ENCODE data around the gene MAB21L4. TPM values are rescaled to one million over a fixed set of nuclear protein-coding genes. Genes with fewer than 3 reads are reported as not detected.
A peak's percentile ranks its signal among the peaks of the same experiment; 100 is the strongest.

MAB21L4 gene
- total and polyA plus RNA-seq, 7 donors: 1.2 to 17.6 (median 1.7) TPM; not detected in 4

DNA sequence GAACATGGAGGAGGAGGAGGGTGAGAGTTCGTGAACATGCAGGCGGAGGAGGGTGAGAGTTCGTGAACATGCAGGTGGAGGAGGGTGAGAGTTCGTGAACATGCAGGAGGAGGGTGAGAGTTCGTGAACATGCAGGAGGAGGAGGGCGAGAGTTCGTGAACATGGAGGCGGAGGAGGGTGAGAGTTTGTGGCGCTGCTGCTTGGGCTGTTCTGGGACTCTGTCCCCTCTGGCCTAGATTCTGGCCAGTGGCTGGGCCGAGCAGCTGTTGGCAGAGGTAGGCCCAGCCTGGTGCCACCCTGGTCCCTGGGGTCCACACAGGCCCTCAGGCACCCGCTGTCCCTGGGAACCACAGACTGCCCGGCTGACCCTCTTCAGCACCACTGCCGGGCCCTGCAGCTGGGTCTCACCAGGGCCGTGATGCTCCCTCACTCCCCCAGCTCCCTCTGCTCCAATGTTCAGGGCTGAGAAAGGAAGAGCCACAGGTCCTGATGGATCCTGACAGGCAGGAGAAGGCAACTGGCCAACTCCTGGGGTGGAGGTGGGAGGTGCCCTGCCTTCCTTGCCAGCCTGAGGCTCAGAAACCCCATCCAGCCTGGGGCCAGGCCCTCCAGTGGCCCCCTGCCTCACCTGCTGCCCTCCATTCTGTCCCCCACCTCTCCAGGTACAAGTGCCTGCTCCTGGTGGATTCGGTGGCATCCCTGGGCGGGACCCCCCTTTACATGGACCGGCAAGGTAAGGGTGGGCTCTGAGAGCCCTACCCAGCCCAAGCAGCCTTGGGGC is 23.4 kb downstream of the MAB21L4 start:
- Histone ChIP-seq H3K9me3 (no peaks in the 10 kb centered on the region), H3K36me3 (no peaks in the 10 kb centered on the region), H3K27ac (no peak overlapping the region), H3K4me3 (no peak overlapping the region), H3K4me1 (no peaks in the 10 kb centered on the region), H3K27me3 (peaks cover 0 to 4% (median 0%) of the 10 kb centered on the region in 3 donors)
- WGBS, 2 donors: 87 to 91% methylated on average over 17 of the region's 17 CpGs
- no peak for TF ChIP-seq POLR2A (IDR thresholded peaks at IDR 0.05)
- intact Hi-C loops (cut with DNase I): no loop called here
- DNase-seq: no peak

DNA sequence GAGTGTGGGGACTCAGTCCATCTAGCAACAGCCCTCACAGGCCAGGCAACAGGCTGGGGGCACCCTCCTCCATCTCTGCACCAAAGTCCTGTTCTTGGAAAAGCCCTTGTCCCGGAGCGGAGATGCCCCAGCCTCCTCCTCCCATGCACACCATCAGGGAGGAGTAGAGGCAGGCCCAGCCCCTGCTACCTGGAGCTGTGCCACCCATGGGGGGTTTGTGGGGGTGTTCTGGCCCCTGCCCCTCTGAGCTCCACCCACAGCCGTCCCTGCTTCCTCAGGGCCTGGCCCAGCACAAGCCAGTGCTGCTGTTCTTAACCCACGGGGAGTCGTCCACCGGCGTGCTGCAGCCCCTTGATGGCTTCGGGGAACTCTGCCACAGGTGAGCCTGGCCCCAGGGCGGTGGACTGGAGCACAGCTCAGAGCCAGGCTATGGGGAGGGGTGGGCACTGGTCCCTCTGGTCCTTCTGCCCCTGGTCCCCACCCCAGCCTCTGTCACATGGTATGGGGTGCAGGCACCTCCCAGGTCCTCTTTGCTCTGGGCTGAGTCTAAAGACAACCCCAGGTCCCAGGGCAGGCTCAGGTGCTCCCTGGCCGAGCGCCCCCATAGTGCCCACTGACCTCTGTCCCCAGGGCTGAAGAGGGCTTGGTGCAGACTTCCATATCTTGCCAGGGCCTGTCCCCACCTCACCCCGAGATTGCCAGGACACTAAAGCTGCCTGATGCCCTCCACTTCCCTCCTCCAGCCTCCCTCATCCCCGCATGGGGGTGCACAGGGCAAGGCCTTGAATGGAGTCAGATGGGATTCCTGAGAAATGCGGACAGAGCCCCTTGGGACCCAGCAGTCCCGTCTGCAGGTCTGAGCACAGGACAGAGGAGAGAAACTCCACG is 24.6 kb downstream of the MAB21L4 start:
- Histone ChIP-seq H3K4me1 (no peaks in the 10 kb centered on the region), H3K4me3 (no peak overlapping the region), H3K27me3 (peaks cover 0 to 4% (median 0%) of the 10 kb centered on the region in 3 donors), H3K9me3 (no peaks in the 10 kb centered on the region), H3K36me3 (no peaks in the 10 kb centered on the region), H3K27ac (no peak overlapping the region)
- DNase-seq: peak; percentile 53
- WGBS, 2 donors: 88 to 89% methylated on average over 16 of the region's 16 CpGs
- TF ChIP-seq POLR2AphosphoS5 (IDR thresholded peaks at IDR 0.05): no peak
- TF ChIP-seq, protein P1, sequence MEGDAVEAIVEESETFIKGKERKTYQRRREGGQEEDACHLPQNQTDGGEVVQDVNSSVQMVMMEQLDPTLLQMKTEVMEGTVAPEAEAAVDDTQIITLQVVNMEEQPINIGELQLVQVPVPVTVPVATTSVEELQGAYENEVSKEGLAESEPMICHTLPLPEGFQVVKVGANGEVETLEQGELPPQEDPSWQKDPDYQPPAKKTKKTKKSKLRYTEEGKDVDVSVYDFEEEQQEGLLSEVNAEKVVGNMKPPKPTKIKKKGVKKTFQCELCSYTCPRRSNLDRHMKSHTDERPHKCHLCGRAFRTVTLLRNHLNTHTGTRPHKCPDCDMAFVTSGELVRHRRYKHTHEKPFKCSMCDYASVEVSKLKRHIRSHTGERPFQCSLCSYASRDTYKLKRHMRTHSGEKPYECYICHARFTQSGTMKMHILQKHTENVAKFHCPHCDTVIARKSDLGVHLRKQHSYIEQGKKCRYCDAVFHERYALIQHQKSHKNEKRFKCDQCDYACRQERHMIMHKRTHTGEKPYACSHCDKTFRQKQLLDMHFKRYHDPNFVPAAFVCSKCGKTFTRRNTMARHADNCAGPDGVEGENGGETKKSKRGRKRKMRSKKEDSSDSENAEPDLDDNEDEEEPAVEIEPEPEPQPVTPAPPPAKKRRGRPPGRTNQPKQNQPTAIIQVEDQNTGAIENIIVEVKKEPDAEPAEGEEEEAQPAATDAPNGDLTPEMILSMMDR (IDR thresholded peaks at IDR 0.05): no peak
- no peak for TF ChIP-seq EP300 (IDR thresholded peaks at IDR 0.05)
- TF ChIP-seq POLR2A (IDR thresholded peaks at IDR 0.05): no peak
- intact Hi-C loops (cut with DNase I): no loop called here

DNA sequence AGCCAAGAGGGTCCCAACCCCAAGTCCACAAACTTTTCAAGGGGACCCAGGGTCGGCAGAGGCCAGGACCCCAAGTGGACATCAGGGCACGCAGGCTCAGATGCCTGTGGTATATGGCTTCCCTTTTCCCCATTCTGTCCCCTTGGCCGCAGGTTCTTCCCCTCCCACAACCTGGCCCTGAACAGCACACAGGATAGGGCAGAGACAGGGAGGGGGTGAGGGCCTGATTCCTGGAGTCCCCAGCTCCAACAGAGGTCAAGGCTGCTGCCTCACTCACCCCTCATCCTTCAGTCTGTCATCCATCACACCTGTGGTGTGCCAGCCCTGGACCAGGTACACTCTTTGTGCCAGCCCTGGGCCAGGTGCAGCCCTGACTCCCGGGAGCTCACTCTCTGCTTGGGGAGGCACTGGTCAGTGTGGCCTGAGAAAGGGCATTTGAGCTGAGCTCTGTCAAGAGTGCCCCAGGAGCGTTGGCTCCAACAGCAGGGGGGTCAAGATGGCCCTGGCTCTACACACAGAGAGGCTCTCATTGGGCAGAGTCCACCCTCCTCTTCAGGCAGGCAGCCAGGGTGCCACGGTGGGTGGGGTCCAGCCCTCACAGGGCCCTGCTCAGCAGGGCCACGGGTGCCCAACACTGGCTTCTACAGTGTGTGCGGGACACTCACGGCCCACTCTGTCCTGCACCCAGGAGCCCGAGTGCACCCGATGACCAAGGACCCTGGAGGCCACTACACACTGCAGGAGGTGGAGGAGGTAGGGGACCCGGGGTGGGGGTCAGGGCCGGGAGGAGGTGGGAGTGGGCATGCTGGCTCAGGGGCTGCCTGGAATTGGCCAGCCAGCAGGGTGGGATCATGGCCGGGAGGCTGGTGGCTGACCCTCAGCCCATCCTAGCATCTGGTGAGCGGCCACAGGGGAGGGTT is 25.7 kb downstream of the MAB21L4 start:
- H3K4me3 ChIP-seq: no peak overlapping the region
- intact Hi-C loops (cut with DNase I): no loop called here
- DNase-seq: peak; percentile 55
- H3K27me3 ChIP-seq: peaks cover 0 to 4% (median 0%) of the 10 kb centered on the region in 3 donors
- no peaks in the 10 kb centered on the region for H3K36me3 ChIP-seq
- H3K4me1 ChIP-seq: no peaks in the 10 kb centered on the region
- no peak overlapping the region for H3K27ac ChIP-seq
- no peaks in the 10 kb centered on the region for H3K9me3 ChIP-seq
- TF ChIP-seq, protein P1 (IDR thresholded peaks at IDR 0.05): no peak
- TF ChIP-seq EP300 (IDR thresholded peaks at IDR 0.05) (no peak), POLR2A (IDR thresholded peaks at IDR 0.05) (no peak)
- WGBS, 2 donors: 82 to 84% methylated on average over 15 of the region's 15 CpGs

DNA sequence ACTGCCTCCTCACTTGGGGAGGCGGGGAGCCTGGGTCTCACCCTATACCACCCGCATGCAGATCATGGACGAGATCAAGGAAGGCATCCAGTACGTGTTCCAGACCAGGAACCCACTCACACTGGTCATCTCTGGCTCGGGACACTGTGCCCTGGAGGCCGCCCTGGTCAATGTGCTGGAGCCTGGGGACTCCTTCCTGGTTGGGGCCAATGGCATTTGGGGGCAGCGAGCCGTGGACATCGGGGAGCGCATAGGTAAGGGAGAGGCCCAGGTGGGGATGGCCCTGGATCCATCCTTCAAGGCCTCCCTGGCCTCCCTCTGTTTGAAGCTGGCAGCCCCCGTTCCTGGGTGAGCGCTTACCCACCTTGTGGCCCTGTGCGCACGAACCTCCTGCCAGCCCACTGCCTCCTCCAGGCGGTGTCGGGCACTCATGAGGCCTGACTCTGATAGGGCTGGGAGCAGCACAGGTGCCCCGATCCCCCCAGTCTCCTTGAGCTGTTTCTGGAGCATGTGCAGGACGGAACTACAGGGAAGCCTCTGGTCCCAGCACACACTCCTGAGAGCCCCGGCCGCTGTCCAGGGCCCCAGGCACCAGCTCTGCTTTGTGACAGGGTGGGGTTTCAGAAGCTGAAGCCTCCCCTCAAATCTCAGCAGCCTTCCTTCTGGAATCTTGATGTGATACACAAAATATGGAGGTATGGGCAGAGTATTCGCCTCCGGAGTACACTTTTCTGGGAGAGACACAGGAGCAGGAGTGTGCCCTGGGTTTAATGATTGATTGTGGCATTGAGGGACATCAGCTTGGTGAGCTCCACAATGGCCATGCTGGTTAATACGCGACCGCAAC is 26.6 kb downstream of the MAB21L4 start:
- intact Hi-C loops (cut with DNase I): no loop called here
- Histone ChIP-seq H3K4me1 (no peaks in the 10 kb centered on the region), H3K27me3 (peaks cover 0 to 4% (median 0%) of the 10 kb centered on the region in 3 donors), H3K9me3 (no peaks in the 10 kb centered on the region), H3K27ac (no peak overlapping the region), H3K36me3 (no peaks in the 10 kb centered on the region), H3K4me3 (no peak overlapping the region)
- TF ChIP-seq, protein P1 (IDR thresholded peaks at IDR 0.05): no peak
- no peak for TF ChIP-seq EP300 (IDR thresholded peaks at IDR 0.05)
- TF ChIP-seq POLR2A (IDR thresholded peaks at IDR 0.05): no peak
- no peak for TF ChIP-seq POLR2AphosphoS5 (IDR thresholded peaks at IDR 0.05)
- 91 to 92% methylated on average over 25 of the region's 25 CpGs for WGBS, 2 donors
- DNase-seq: no peak

All from sigmoid colon (tissue), 7 donors.